ENCODE data around the gene WNT5A. TPM values are rescaled to one million over a fixed set of nuclear protein-coding genes. Genes with fewer than 3 reads are reported as not detected.

The WNT5A gene
- total RNA-seq, 2 donors from 2014 or later: 3.0 to 6.2 TPM

- intact Hi-C loops (cut with DNase I): loop anchor here (5.0 to 10.0 kb wide), 4 partner anchors 90 to 767 kb away; no protein-coding TSS in a partner anchor
- DNase-seq (peak; percentile 85), ATAC-seq (peak; percentile 69 to 70)
Measured at GRCh38 chr3:55484801-55485791, 2.0 kb downstream of the WNT5A start.

- no peak for DNase-seq
- intact Hi-C loops (cut with DNase I): loop anchor here (5.0 to 10.0 kb wide), 3 partner anchors 91 to 768 kb away; no protein-coding TSS in a partner anchor
- no peak for ATAC-seq
Measured at GRCh38 chr3:55484191-55484689, 2.9 kb downstream of the WNT5A start.

- DNase-seq (no peak), ATAC-seq (no peak)
- intact Hi-C loops (cut with DNase I): loop anchor here (5.0 to 10.0 kb wide), 3 partner anchors 91 to 769 kb away; no protein-coding TSS in a partner anchor
Measured at GRCh38 chr3:55483196-55484095, 3.7 kb downstream of the WNT5A start.

- no peak for DNase-seq
- ATAC-seq: no peak
Measured at GRCh38 chr3:55482496-55483195, 4.5 kb downstream of the WNT5A start.

GRCh38 chr3:55481744-55482495, 5.2 kb downstream of the WNT5A start:
- no peak for DNase-seq
- intact Hi-C loops (cut with DNase I): loop anchor here (5.0 to 10.0 kb wide), 3 partner anchors 93 to 770 kb away; no protein-coding TSS in a partner anchor

More at GRCh38 chr3:55482496-55483195, 4.5 kb downstream of the WNT5A start:
- intact Hi-C loops (cut with DNase I): loop anchor here (5.0 to 10.0 kb wide), 3 partner anchors 92 to 770 kb away; no protein-coding TSS in a partner anchor

GRCh38 chr3:55480911-55481743, 6.0 kb downstream of the WNT5A start:
- ATAC-seq (peak; percentile 7 to 50), DNase-seq (no peak)
- intact Hi-C loops (cut with DNase I): loop anchor here (5.0 to 10.0 kb wide), 3 partner anchors 94 to 771 kb away; no protein-coding TSS in a partner anchor

More at GRCh38 chr3:55481744-55482495, 5.2 kb downstream of the WNT5A start:
- no peak for ATAC-seq

GRCh38 chr3:55477306-55478303, 9.5 kb downstream of the WNT5A start:
- intact Hi-C loops (cut with DNase I): no loop called here
- DNase-seq: no peak
- ATAC-seq: no peak

GRCh38 chr3:55476515-55476914, 10.6 kb downstream of the WNT5A start:
- ATAC-seq (no peak), DNase-seq (no peak)
- intact Hi-C loops (cut with DNase I): no loop called here

GRCh38 chr3:55474213-55474632, 12.9 kb downstream of the WNT5A start:
- ATAC-seq (no peak), DNase-seq (no peak)

GRCh38 chr3:55473788-55474187, 13.3 kb downstream of the WNT5A start:
- ATAC-seq (no peak), DNase-seq (no peak)
- intact Hi-C loops (cut with DNase I): no loop called here

More at GRCh38 chr3:55474213-55474632, 12.9 kb downstream of the WNT5A start:
- intact Hi-C loops (cut with DNase I): no loop called here

GRCh38 chr3:55471522-55472280, 15.4 kb downstream of the WNT5A start:
- intact Hi-C loops (cut with DNase I): no loop called here
- ATAC-seq (peak; percentile 96 to 98), DNase-seq (peak; percentile 46)

GRCh38 chr3:55471084-55471483, 16.0 kb downstream of the WNT5A start:
- DNase-seq (no peak), ATAC-seq (peak in 1 of 2 donors; percentile 28)
- intact Hi-C loops (cut with DNase I): no loop called here

- ATAC-seq: no peak
- DNase-seq: no peak
- intact Hi-C loops (cut with DNase I): no loop called here
Measured at GRCh38 chr3:55469957-55470526, 17.1 kb downstream of the WNT5A start.

- intact Hi-C loops (cut with DNase I): no loop called here
- ATAC-seq (no peak), DNase-seq (no peak)
Measured at GRCh38 chr3:55468251-55468650, 18.9 kb downstream of the WNT5A start.
